ENCODE results near the gene CMSS1. TPM values are rescaled to one million over a fixed set of nuclear protein-coding genes. Genes with fewer than 3 reads are reported as not detected.
A peak's percentile ranks its signal among the peaks of the same experiment; 100 is the strongest.

The CMSS1 gene
- total RNA-seq, 4 donors from 2014 or later, result 1.8 to 41.2 (median 17.0) TPM

DNA sequence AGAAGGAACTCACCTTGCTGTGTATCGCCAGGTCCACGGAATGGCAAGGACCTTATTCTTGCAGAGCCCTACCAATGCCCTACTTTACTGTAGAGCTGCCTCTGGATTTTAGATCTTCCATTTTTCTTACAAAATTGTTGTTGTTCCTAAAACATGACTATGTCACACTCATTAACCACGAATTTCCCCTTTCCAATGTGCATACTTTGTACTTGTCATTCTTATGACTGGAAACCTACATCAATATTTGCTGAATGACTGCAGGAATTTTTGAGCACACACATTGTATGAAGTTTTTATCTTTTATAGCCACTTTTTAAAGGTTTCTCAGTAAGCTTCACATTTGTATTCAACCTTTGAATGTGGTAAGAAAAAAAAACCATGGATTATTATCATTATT, 35.9 kb upstream of the CMSS1 start:
- Histone ChIP-seq H3K4me1 (no peaks in the 10 kb centered on the region), H3K9me3 (no peaks in the 10 kb centered on the region), H3K36me3 (no peaks in the 10 kb centered on the region), H3K4me3 (no peak overlapping the region), H3K27ac (no peak overlapping the region), H3K27me3 (no peaks in the 10 kb centered on the region)
- intact Hi-C loops (cut with DNase I; ENCODE audit: low total_unique reads), result no loop called here
- TF ChIP-seq, protein P1, sequence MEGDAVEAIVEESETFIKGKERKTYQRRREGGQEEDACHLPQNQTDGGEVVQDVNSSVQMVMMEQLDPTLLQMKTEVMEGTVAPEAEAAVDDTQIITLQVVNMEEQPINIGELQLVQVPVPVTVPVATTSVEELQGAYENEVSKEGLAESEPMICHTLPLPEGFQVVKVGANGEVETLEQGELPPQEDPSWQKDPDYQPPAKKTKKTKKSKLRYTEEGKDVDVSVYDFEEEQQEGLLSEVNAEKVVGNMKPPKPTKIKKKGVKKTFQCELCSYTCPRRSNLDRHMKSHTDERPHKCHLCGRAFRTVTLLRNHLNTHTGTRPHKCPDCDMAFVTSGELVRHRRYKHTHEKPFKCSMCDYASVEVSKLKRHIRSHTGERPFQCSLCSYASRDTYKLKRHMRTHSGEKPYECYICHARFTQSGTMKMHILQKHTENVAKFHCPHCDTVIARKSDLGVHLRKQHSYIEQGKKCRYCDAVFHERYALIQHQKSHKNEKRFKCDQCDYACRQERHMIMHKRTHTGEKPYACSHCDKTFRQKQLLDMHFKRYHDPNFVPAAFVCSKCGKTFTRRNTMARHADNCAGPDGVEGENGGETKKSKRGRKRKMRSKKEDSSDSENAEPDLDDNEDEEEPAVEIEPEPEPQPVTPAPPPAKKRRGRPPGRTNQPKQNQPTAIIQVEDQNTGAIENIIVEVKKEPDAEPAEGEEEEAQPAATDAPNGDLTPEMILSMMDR (IDR thresholded peaks at IDR 0.05), result no peak
- no peak for TF ChIP-seq POLR2A (IDR thresholded peaks at IDR 0.05)
- no peak for DNase-seq

DNA sequence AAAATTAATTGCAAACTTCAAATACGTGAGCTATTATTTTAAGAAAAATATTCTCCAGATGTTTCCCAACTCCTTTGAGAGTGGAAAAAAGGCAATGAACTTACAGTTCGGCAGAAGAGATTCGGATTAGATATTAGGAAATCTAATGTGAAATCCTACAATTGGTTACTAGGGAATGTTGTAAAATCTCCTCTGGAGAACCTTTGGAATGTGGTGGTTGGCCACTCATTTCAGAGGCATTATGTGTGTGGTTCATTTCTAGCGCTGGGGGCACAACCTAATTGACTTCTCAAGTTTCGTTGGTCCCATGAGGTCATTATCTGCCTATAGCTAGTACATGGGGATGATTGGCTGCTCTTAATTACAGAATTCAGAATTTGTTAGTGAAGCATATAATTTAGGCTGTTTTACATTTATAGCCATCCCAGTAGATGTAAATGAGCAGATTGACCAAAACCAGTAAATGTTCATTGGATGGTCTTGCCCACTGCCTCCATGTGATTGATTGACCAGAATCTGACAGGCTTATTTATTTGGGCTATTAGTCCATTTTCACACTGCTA, 34.6 kb upstream of the CMSS1 start:
- H3K27me3 ChIP-seq, result no peaks in the 10 kb centered on the region
- H3K36me3 ChIP-seq, result no peaks in the 10 kb centered on the region
- H3K4me3 ChIP-seq, result no peak overlapping the region
- intact Hi-C loops (cut with DNase I; ENCODE audit: low total_unique reads), result no loop called here
- H3K4me1 ChIP-seq, result no peaks in the 10 kb centered on the region
- no peak overlapping the region for H3K27ac ChIP-seq
- TF ChIP-seq, protein P1 (IDR thresholded peaks at IDR 0.05), result no peak
- TF ChIP-seq POLR2A (IDR thresholded peaks at IDR 0.05), result no peak
- no peaks in the 10 kb centered on the region for H3K9me3 ChIP-seq
- no peak for DNase-seq

DNA sequence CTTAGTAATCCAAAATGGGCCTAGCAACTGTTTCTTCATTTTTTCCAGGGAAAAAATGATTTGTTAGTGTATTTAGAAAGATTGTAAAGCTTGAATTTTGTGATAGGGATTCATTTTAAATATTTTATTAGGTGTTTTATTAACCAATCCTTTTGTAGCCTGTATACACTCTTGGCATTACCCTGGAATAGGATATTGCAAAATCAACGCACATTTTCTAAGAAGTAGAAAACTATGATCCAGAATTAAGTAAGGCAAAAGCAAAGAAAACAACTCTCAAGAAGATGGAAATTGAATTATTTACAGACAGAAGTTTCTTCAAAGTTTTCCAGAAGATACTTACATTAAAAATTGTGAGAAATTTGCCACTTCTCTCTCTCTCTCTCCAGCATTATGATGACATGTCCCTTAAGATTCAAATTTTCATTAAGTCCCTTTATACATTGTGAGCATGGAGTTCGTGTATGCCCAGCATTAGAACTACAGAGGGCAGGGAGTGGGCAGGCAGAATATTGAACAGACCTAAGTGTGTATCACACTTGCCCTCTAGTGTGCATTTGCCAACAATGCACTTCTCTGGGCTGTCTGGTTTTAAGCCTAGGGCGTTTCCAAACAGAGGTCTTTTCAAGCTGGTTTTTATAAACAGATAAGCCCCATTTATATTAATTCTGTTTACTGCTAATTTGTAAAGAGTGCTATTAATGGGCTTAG, 28.5 kb upstream of the CMSS1 start:
- no peaks in the 10 kb centered on the region for H3K4me1 ChIP-seq
- H3K4me3 ChIP-seq, result no peak overlapping the region
- DNase-seq, result no peak
- intact Hi-C loops (cut with DNase I; ENCODE audit: low total_unique reads), result no loop called here
- H3K27me3 ChIP-seq, result no peaks in the 10 kb centered on the region
- no peak for TF ChIP-seq POLR2A (IDR thresholded peaks at IDR 0.05)
- TF ChIP-seq, protein P1 (IDR thresholded peaks at IDR 0.05), result peak; percentile 7 to 48 (median 38)
- no peaks in the 10 kb centered on the region for H3K9me3 ChIP-seq
- no peak overlapping the region for H3K27ac ChIP-seq
- H3K36me3 ChIP-seq, result no peaks in the 10 kb centered on the region

DNA sequence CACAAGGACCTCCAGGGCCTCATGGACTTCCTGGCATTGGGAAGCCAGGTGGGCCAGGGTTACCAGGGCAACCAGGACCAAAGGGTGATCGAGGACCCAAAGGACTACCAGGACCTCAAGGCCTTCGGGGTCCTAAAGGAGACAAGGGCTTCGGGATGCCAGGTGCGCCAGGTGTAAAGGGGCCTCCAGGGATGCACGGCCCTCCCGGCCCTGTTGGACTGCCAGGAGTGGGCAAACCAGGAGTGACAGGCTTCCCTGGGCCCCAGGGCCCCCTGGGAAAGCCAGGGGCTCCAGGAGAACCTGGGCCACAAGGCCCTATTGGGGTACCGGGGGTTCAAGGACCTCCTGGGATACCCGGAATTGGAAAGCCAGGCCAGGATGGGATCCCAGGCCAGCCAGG, 23.2 kb upstream of the CMSS1 start:
- Histone ChIP-seq H3K27me3 (no peaks in the 10 kb centered on the region), H3K4me3 (no peak overlapping the region), H3K4me1 (no peaks in the 10 kb centered on the region), H3K27ac (no peak overlapping the region), H3K36me3 (no peaks in the 10 kb centered on the region), H3K9me3 (no peaks in the 10 kb centered on the region)
- no peak for TF ChIP-seq POLR2A (IDR thresholded peaks at IDR 0.05)
- TF ChIP-seq, protein P1 (IDR thresholded peaks at IDR 0.05), result no peak
- intact Hi-C loops (cut with DNase I; ENCODE audit: low total_unique reads), result no loop called here
- DNase-seq, result no peak

DNA sequence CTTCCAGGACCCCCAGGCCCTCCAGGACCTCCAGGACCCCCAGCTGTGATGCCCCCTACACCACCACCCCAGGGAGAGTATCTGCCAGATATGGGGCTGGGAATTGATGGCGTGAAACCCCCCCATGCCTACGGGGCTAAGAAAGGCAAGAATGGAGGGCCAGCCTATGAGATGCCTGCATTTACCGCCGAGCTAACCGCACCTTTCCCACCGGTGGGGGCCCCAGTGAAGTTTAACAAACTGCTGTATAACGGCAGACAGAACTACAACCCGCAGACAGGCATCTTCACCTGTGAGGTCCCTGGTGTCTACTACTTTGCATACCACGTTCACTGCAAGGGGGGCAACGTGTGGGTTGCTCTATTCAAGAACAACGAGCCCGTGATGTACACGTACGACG, 22.1 kb upstream of the CMSS1 start:
- intact Hi-C loops (cut with DNase I; ENCODE audit: low total_unique reads), result no loop called here
- no peak overlapping the region for H3K4me3 ChIP-seq
- no peak for DNase-seq

More for the DNA sequence above, 22.1 kb upstream of the CMSS1 start:
- H3K9me3 ChIP-seq, result no peaks in the 10 kb centered on the region
- H3K27me3 ChIP-seq, result no peaks in the 10 kb centered on the region
- no peaks in the 10 kb centered on the region for H3K36me3 ChIP-seq
- TF ChIP-seq POLR2A (IDR thresholded peaks at IDR 0.05), result no peak
- TF ChIP-seq, protein P1 (IDR thresholded peaks at IDR 0.05), result no peak
- no peaks in the 10 kb centered on the region for H3K4me1 ChIP-seq
- no peak overlapping the region for H3K27ac ChIP-seq

Data from uterus (tissue), 4 donors.